NOMO-1 (cell line): ENCODE measurements around the gene TPCN1.

Experiments
- DNase-seq, 2 experiments: peaks; one replicate each; lab custom pipeline; 2025; ENCODE audit not compliant: unreplicated experiment in 2 of 2; lab: John Stamatoyannopoulos, UW

TPCN1 gene

GRCh38 chr12:113221181-113221996 is at the start of gene TPCN1:
Gene TPCN1 (plus strand): TSS chr12:113221464. CDS start chr12:113226853, 5,389 bp downstream.
- peak; percentile 99 for DNase-seq

GRCh38 chr12:113171543-113171942 is 49.7 kb upstream of the TPCN1 start:
- DNase-seq: no peak

GRCh38 chr12:113172185-113172584 is 49.1 kb upstream of the TPCN1 start:
- no peak for DNase-seq

GRCh38 chr12:113173081-113173698 is 48.1 kb upstream of the TPCN1 start:
- DNase-seq: no peak

GRCh38 chr12:113174461-113175384 is 46.5 kb upstream of the TPCN1 start:
- peak; percentile 5 to 35 for DNase-seq

- no peak for DNase-seq
Observed at GRCh38 chr12:113179023-113179422, 42.2 kb upstream of the TPCN1 start.

GRCh38 chr12:113180333-113180732 is 40.9 kb upstream of the TPCN1 start:
- DNase-seq: no peak

GRCh38 chr12:113181975-113182374 is 39.3 kb upstream of the TPCN1 start:
- DNase-seq: no peak

GRCh38 chr12:113183030-113183589 is 38.2 kb upstream of the TPCN1 start:
- no peak for DNase-seq

- peak; percentile 75 to 83 for DNase-seq
Observed at GRCh38 chr12:113184098-113184899, 37.0 kb upstream of the TPCN1 start.

- peak; percentile 88 to 91 for DNase-seq
Observed at GRCh38 chr12:113184900-113185179, 36.4 kb upstream of the TPCN1 start.

GRCh38 chr12:113185180-113186032 is 35.9 kb upstream of the TPCN1 start, which contains the start of the genes DDX54 and RITA1:
Gene DDX54 (minus strand): TSS chr12:113185478. CDS start chr12:113185451, 27 bp downstream.
Gene RITA1 (plus strand): TSS chr12:113185721. CDS start chr12:113186747, 1,026 bp downstream.
- peak; percentile 64 to 88 for DNase-seq

- DNase-seq: no peak
Observed at GRCh38 chr12:113186033-113186365, 35.3 kb upstream of the TPCN1 start.

GRCh38 chr12:113186666-113187325 is 34.5 kb upstream of the TPCN1 start:
- DNase-seq: no peak

- no peak for DNase-seq
Observed at GRCh38 chr12:113189361-113189760, 31.9 kb upstream of the TPCN1 start.

- DNase-seq: no peak
Observed at GRCh38 chr12:113190761-113191160, 30.5 kb upstream of the TPCN1 start.

- DNase-seq: no peak
Observed at GRCh38 chr12:113191227-113191626, 30.0 kb upstream of the TPCN1 start.

- no peak for DNase-seq
Observed at GRCh38 chr12:113194971-113195391, 26.3 kb upstream of the TPCN1 start.

- DNase-seq: no peak
Observed at GRCh38 chr12:113195598-113195997, 25.7 kb upstream of the TPCN1 start.
